ENCODE data around the gene FMN2.

Gene FMN2

DNA sequence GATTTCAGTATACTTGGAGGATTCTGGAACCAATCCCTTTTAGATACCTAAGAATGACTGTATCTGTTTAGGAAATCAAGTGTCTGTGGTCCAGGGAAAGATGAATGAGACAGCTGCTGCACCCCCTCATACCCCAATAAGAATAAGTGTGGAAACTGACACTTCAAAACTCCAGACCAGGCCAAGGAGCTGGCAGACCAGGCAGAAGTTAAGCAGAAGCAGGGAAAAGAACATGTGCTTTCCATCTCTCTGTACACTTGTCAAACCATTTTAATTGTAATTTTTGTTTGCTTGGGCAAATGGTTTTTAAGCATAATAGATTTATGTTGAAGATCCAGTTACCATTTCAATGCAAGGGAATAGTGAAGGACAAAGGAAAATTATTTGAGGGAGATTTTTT is 420.1 kb downstream of the FMN2 start:
- H3K4me3 ChIP-seq (ENCODE audit: low read depth, low read length): no peak overlapping the region
- no peak for DNase-seq (ENCODE audit: low read depth)
- TF ChIP-seq, protein P1, sequence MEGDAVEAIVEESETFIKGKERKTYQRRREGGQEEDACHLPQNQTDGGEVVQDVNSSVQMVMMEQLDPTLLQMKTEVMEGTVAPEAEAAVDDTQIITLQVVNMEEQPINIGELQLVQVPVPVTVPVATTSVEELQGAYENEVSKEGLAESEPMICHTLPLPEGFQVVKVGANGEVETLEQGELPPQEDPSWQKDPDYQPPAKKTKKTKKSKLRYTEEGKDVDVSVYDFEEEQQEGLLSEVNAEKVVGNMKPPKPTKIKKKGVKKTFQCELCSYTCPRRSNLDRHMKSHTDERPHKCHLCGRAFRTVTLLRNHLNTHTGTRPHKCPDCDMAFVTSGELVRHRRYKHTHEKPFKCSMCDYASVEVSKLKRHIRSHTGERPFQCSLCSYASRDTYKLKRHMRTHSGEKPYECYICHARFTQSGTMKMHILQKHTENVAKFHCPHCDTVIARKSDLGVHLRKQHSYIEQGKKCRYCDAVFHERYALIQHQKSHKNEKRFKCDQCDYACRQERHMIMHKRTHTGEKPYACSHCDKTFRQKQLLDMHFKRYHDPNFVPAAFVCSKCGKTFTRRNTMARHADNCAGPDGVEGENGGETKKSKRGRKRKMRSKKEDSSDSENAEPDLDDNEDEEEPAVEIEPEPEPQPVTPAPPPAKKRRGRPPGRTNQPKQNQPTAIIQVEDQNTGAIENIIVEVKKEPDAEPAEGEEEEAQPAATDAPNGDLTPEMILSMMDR (IDR thresholded peaks at IDR 0.05; ENCODE audit: control insufficient read depth, extremely low read depth, insufficient read depth): no peak

DNA sequence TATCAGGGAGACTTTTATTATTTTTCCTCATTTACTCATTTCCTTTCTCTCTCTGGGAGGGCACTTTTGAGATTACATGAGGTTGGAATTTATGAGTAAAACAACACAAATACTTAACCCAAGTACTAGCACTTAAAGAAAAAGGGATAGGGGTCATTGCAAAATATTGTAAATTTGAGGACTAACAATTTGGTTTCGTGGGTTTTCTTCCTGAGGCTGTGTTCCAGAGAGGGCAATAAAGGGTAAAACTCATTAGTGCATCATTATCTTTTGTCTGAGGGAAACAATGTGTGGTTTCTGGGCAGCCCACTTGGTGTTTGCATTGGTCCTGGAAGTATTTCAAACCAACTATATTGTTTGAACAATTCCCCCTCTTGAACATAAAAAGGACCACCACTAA is 423.8 kb downstream of the FMN2 start:
- no peak for DNase-seq (ENCODE audit: low read depth)
- no peak overlapping the region for H3K4me3 ChIP-seq (ENCODE audit: low read depth, low read length)
- TF ChIP-seq, protein P1 (IDR thresholded peaks at IDR 0.05; ENCODE audit: control insufficient read depth, extremely low read depth, insufficient read depth): no peak

DNA sequence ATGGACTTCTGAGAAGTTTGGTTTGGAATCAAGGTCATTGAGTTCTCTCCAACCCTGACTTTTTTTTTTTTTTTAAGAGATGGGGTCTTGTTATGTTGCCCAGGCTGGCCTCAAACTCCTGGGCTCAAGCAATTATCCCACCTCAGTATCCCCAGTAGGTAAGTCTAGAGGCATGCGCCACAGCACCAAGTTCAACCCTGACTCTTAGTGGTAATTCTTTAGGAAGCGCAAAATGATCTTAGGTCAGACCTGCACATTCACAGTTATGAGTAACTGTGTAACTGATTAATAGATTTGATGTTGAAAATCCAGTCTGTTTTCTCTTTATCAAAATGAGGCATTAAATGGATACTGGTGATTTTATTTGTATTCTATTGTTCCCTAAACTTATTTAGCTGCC is 424.4 kb downstream of the FMN2 start:
- DNase-seq (ENCODE audit: low read depth): no peak
- TF ChIP-seq, protein P1 (IDR thresholded peaks at IDR 0.05; ENCODE audit: control insufficient read depth, extremely low read depth, insufficient read depth): no peak
- H3K4me3 ChIP-seq (ENCODE audit: low read depth, low read length): no peak overlapping the region

DNA sequence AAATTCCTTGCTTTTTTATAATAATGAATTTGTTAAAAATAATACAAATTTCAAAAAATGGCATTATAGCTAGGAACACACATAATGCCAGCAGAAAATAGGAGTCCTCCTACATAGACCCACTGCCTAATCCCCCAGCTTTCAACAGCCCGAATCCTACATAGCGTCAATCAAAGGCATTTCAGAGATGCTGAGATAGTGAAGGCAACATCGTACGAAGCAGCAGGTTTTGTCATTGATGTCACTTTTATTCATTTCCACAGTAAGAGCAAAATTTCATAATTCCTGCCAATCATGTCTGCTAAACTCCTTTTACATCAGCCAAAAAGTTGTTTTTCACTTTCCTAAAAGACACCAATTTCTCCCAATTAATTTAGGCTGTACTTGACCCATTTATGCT is 426.2 kb downstream of the FMN2 start:
- no peak overlapping the region for H3K4me3 ChIP-seq (ENCODE audit: low read depth, low read length)
- TF ChIP-seq, protein P1 (IDR thresholded peaks at IDR 0.05; ENCODE audit: control insufficient read depth, extremely low read depth, insufficient read depth): no peak
- no peak for DNase-seq (ENCODE audit: low read depth)

DNA sequence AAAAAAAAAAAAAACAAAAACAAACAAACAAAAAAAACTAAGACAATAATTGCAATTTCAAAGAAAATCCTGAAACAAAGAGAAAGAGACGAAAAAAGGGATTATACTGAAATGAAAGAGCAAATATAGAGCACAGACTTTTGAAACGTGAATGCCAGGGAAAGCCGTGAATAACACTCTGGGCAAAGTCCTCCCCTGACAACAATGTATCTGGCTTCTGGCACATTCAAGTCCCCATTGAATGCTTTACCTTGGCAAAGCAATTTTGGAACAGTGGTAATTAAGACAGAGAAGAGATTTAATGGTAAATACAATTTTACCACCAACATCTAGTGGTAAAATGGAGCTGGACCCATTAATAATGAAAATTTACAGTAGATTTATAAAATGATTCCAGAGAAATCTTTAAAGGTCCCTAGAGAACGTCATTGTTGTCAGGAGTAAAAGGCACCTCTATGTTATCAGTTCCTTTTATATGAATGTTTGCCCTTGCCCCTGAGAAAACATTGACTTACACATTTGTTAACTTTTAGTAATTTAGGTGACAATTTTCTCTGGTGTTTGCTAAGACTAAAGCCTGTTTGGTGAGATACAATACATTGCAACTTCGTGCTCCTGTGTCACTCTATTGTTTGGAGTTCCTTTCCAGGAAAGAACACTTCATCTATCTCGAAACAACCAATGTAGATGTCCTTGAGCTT is 430.6 kb downstream of the FMN2 start:
- DNase-seq (ENCODE audit: low read depth): no peak
- TF ChIP-seq, protein P1 (IDR thresholded peaks at IDR 0.05; ENCODE audit: control insufficient read depth, extremely low read depth, insufficient read depth): no peak

DNA sequence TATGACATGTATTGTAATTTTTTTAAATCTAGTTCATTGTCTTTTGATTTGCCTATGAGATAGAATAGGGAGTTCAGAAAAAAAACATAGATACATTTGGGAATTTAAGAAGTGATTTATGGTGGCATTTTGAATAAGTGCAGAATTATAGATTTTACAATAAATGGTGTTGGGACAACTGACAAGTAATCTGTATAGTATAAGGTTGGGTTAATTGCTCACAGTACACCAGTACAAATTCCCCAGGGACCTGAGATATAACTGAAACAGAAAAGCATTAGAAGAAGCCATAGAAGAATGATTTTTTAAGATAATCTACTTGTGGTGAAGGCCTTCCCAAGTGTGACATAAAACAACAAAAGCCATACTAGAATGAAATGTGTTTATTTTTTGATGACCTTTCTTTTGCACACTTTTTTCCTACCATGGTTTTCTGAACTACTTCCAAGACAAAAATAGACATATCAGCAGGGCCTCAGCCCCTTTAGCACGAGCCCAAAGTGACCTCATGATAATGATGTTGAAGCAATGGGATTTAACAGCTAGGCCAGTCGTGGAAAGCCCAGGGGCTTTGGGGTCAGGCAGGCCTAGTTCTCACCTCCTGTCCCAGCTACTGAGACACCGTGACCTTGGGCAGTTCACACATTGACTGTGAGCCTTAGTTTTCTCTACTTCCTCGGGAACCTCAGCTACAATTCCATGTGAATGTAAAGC is 432.8 kb downstream of the FMN2 start:
- TF ChIP-seq, protein P1 (IDR thresholded peaks at IDR 0.05; ENCODE audit: control insufficient read depth, extremely low read depth, insufficient read depth): no peak
- no peak overlapping the region for H3K4me3 ChIP-seq (ENCODE audit: low read depth, low read length)
- DNase-seq (ENCODE audit: low read depth): no peak

More for the DNA sequence above, 430.6 kb downstream of the FMN2 start:
- no peak overlapping the region for H3K4me3 ChIP-seq (ENCODE audit: low read depth, low read length)

Data from LNCaP clone FGC (cell line).